ENCODE results near the gene ALDH1A3.

Gene ALDH1A3

GRCh38 chr15:100885116-100885515, 5.5 kb downstream of the ALDH1A3 start:
- no peak for DNase-seq

GRCh38 chr15:100885811-100886210, 6.2 kb downstream of the ALDH1A3 start:
- no peak for DNase-seq

GRCh38 chr15:100887211-100887913, 7.7 kb downstream of the ALDH1A3 start:
- no peak for DNase-seq

- DNase-seq: no peak
These were observed 9.9 kb downstream of the ALDH1A3 start for GRCh38 chr15:100889385-100890050.

- DNase-seq: no peak
These were observed 10.6 kb downstream of the ALDH1A3 start for GRCh38 chr15:100890051-100890720.

GRCh38 chr15:100890850-100891249, 11.2 kb downstream of the ALDH1A3 start:
- no peak for DNase-seq

- DNase-seq: no peak
These were observed 11.8 kb downstream of the ALDH1A3 start for GRCh38 chr15:100891307-100892012.

GRCh38 chr15:100892013-100892355, 12.4 kb downstream of the ALDH1A3 start:
- no peak for DNase-seq

GRCh38 chr15:100893261-100893963, 13.8 kb downstream of the ALDH1A3 start:
- DNase-seq: no peak

GRCh38 chr15:100893964-100894295, 14.3 kb downstream of the ALDH1A3 start:
- no peak for DNase-seq

GRCh38 chr15:100895721-100896120, 16.1 kb downstream of the ALDH1A3 start:
- DNase-seq: no peak

GRCh38 chr15:100897221-100898151, 17.9 kb downstream of the ALDH1A3 start:
- DNase-seq: no peak

- DNase-seq: no peak
These were observed 18.5 kb downstream of the ALDH1A3 start for GRCh38 chr15:100898152-100898490.

GRCh38 chr15:100898661-100899462, 19.2 kb downstream of the ALDH1A3 start:
- no peak for DNase-seq

- DNase-seq: no peak
These were observed 20.0 kb downstream of the ALDH1A3 start for GRCh38 chr15:100899601-100900000.

GRCh38 chr15:100900136-100900794, 20.6 kb downstream of the ALDH1A3 start:
- DNase-seq: no peak

GRCh38 chr15:100900795-100901169, 21.2 kb downstream of the ALDH1A3 start:
- DNase-seq: no peak

- no peak for DNase-seq
These were observed 21.7 kb downstream of the ALDH1A3 start for GRCh38 chr15:100901296-100901695.

- no peak for DNase-seq
These were observed 22.2 kb downstream of the ALDH1A3 start for GRCh38 chr15:100901702-100902435.

Data from activated CD4-positive, alpha-beta T cell treated with anti-CD3 and anti-CD28 coated beads, Interleukin-10, Interleukin-2, amounts not matched to agents 100 ng/mL and 50 ng/mL, durations not matched to agents 16 hours and 8 hours (primary cell).